ENCODE results near the gene MGAT5B.

DNA sequence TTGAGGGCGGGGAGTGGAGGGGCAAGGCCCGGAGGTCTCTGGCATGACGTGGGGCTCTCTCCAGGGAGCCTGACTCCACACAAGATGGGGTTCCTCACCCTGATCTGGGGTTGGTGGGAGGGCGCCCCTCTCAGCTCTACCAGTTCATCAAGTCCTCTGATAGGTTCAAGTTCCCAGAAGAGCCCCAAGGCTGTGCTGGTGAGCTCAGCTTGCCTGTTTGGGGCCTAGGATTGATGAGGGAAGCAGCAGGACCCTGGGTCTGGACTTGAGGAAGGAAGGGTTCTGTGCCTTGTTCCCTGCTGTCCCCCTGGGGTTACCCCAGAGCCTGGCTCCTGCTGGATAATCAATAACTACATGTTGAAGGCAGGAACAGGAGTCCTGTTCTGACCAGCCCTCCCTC, 3.5 kb downstream of the MGAT5B start:
- TF ChIP-seq, protein P1, sequence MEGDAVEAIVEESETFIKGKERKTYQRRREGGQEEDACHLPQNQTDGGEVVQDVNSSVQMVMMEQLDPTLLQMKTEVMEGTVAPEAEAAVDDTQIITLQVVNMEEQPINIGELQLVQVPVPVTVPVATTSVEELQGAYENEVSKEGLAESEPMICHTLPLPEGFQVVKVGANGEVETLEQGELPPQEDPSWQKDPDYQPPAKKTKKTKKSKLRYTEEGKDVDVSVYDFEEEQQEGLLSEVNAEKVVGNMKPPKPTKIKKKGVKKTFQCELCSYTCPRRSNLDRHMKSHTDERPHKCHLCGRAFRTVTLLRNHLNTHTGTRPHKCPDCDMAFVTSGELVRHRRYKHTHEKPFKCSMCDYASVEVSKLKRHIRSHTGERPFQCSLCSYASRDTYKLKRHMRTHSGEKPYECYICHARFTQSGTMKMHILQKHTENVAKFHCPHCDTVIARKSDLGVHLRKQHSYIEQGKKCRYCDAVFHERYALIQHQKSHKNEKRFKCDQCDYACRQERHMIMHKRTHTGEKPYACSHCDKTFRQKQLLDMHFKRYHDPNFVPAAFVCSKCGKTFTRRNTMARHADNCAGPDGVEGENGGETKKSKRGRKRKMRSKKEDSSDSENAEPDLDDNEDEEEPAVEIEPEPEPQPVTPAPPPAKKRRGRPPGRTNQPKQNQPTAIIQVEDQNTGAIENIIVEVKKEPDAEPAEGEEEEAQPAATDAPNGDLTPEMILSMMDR (IDR thresholded peaks at IDR 0.05), result no peak
- TF ChIP-seq POLR2A (IDR thresholded peaks at IDR 0.05), result no peak
- TF ChIP-seq POLR2AphosphoS5 (IDR thresholded peaks at IDR 0.05), result no peak

Measured in stomach (tissue), 4 donors.